K562 treated with DMSO at 1 percent for 24 hours (cell line): ENCODE data around the gene KLK3. TPM values are rescaled to one million over a fixed set of nuclear protein-coding genes. Genes with fewer than 3 reads are reported as not detected.

Source experiments
- total RNA-seq: library from RNA; unstranded; fragments of 300-600 nt; gene quantifications from 2 replicates; pipeline ENCODE4 v1.2.3, GENCODE V29; 2022; ENCODE audit warnings: low read depth; ENCODE audit not compliant: insufficient read depth

Gene KLK3
- not detected in 2 replicates for total RNA-seq

DNA sequence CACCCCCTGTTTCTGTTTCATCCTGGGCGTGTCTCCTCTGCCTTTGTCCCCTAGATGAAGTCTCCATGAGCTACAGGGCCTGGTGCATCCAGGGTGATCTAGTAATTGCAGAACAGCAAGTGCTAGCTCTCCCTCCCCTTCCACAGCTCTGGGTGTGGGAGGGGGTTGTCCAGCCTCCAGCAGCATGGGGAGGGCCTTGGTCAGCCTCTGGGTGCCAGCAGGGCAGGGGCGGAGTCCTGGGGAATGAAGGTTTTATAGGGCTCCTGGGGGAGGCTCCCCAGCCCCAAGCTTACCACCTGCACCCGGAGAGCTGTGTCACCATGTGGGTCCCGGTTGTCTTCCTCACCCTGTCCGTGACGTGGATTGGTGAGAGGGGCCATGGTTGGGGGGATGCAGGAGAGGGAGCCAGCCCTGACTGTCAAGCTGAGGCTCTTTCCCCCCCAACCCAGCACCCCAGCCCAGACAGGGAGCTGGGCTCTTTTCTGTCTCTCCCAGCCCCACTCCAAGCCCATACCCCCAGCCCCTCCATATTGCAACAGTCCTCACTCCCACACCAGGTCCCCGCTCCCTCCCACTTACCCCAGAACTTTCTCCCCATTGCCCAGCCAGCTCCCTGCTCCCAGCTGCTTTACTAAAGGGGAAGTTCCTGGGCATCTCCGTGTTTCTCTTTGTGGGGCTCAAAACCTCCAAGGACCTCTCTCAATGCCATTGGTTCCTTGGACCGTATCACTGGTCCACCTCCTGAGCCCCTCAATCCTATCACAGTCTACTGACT is at the start of gene KLK3:
Gene KLK3 (plus strand): TSS at position 280 of the 775 bp plus-strand sequence. CDS start 41 bp downstream, at position 321.

DNA sequence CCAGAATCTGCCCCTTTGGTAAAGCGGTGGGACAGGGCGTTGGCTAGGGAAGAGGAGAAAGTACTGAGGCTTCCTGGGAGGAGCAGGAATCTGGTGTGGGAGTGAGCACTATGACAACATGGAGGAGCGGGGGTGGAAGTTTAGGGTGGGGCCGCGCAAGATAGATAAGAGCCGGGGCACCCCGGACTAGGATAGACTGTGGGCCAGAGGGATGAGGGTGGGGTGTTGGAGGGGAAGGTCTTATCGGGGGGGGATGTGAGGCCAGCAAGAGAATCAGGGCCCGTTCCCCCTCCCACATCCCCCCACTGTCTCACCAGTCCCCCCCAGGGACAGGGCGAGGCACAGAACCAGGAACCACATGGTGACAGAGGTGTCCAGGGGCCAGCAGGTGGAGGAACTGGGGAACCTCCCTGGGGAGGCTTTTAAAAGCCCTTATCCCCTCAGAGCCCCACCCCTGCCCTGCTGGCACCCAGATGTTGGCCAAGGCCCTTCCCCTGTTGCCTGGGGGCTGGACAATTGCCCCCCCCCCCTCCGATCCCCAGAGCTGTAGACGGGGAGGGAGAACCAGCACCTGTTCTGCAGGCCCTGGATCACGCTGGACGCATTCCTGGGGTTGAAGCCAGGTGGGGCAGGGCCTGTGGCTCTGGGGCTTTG is 31.2 kb upstream of the KLK3 start, which contains the start of gene KLK1:
Gene KLK1 (minus strand): TSS at position 399 of the 654 bp plus-strand sequence. CDS start 39 bp downstream, at position 360.

DNA sequence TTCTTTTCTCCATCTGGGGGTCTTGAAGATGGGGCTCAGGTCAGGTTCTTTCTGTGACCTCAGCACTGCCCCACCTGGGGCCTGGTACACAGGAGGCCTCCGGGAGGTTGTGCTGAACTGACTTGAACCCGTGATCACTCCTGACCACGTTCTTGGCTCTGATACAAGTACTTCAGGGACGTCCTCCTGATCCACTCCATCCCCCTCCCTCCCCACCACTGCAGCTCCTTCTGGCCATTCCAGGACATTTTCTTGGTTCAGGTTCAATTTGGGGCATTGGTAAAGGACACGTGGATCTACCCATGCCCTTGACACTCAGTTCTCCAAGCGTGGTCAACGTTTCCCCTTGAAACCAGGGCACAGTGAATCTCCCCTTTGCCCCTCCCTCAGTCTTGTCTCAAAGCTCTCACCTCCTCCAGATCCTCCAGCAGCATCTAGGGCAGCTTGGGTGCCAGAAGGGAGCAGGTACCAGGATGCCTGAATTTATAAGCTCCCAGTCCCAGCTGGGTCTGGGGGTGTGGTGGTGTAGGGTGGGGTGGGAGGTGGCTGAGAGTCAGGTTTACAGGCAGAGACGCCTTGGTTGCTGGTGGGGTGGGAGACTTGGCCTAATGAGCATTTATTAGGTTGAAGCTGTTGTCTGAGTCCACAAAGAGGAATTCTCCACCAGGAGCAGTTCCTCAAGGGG is 21.5 kb upstream of the KLK3 start, which contains the start of gene KLK15:
Gene KLK15 (minus strand): TSS at position 458 of the 685 bp plus-strand sequence. CDS start 2,082 bp downstream, outside the sequence.

DNA sequence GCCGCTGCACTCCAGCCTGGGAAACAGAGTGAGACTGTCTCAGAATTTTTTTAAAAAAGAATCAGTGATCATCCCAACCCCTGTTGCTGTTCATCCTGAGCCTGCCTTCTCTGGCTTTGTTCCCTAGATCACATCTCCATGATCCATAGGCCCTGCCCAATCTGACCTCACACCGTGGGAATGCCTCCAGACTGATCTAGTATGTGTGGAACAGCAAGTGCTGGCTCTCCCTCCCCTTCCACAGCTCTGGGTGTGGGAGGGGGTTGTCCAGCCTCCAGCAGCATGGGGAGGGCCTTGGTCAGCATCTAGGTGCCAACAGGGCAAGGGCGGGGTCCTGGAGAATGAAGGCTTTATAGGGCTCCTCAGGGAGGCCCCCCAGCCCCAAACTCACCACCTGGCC is 18.3 kb downstream of the KLK3 start, which contains the start of gene KLK2:
Gene KLK2 (plus strand): TSS at position 384 of the 400 bp plus-strand sequence. CDS start 35 bp downstream, outside the sequence.

Other genes with a start within 250 kb of the KLK3 start
- 7.3 and 8.9 TPM in 2 replicates for gene SYT3, start 215.0 kb upstream of the KLK3 start, total RNA-seq
- gene C19orf81, start 205.5 kb upstream of the KLK3 start, total RNA-seq: 42.3 and 60.5 TPM in 2 replicates
- 0.27 TPM in 1 of 2 replicates, not detected in the other for gene SHANK1, start 135.1 kb upstream of the KLK3 start, total RNA-seq
- 94.9 and 103 TPM in 2 replicates for gene CLEC11A, start 131.6 kb upstream of the KLK3 start, total RNA-seq
- gene GPR32, start 84.5 kb upstream of the KLK3 start, total RNA-seq: 0.59 TPM in 1 of 2 replicates, not detected in the other
- not detected in 2 replicates for gene ACP4, start 64.5 kb upstream of the KLK3 start, total RNA-seq
- gene KLK1, start 31.1 kb upstream of the KLK3 start, total RNA-seq: 19.2 and 20.0 TPM in 2 replicates
- 0.56 TPM in 1 of 2 replicates, not detected in the other for gene KLK15, start 21.3 kb upstream of the KLK3 start, total RNA-seq
- not detected in 2 replicates for gene KLK2, start 18.5 kb downstream of the KLK3 start, total RNA-seq
- not detected in 2 replicates for gene KLK4, start 56.5 kb downstream of the KLK3 start, total RNA-seq
- gene KLK5, start 98.1 kb downstream of the KLK3 start, total RNA-seq: not detected in 2 replicates
- gene KLK6, start 114.7 kb downstream of the KLK3 start, total RNA-seq: not detected in 2 replicates
- gene KLK7, start 129.0 kb downstream of the KLK3 start, total RNA-seq: not detected in 2 replicates
- gene KLK8, start 146.7 kb downstream of the KLK3 start, total RNA-seq: 0.95 and 2.1 TPM in 2 replicates
- gene KLK10, start 164.8 kb downstream of the KLK3 start, total RNA-seq: not detected in 2 replicates
- gene KLK11, start 171.7 kb downstream of the KLK3 start, total RNA-seq: not detected in 2 replicates
- gene KLK12, start 180.1 kb downstream of the KLK3 start, total RNA-seq: not detected in 2 replicates
- 2.7 and 2.9 TPM in 2 replicates for gene KLK13, start 210.2 kb downstream of the KLK3 start, total RNA-seq
- gene KLK14, start 228.0 kb downstream of the KLK3 start, total RNA-seq: not detected in 2 replicates